Panc1 (cell line): Measurements from ENCODE around the gene FAM83C. TPM values are rescaled to one million over a fixed set of nuclear protein-coding genes. Genes with fewer than 3 reads are reported as not detected.

Source experiments
- ATAC-seq: fragments of 200-7000 bp; cut with Tn5 transposase; 2 replicates; pipeline ENCODE4 v1.9.1; 2020; ENCODE audit warnings: mild to moderate bottlenecking, moderate library complexity
- BruUV-seq: library from RNA; stranded (reverse); fragments of 400-500 nt; replicated peaks from 2 replicates; lab custom pipeline; 2021; lab: Mats Ljungman, UMichigan
- CTCF ChIA-PET: fragments of 300-600 bp; sonication (Branson Sonifier 250); formaldehyde crosslinking; loops from one replicate; lab custom pipeline; 2022; ENCODE audit warnings: antibody characterized with exemption; lab: Charles Lee
- POLR2A ChIA-PET: fragments of 300-600 bp; sonication (Branson Sonifier 250); formaldehyde crosslinking; loops from one replicate; lab custom pipeline; 2022; ENCODE audit warnings: antibody characterized with exemption; lab: Charles Lee
- DNase-seq: peaks from one replicate; pipeline ENCODE4 v3.0.0-alpha.2; 2010; ENCODE audit warnings: low read depth, low spot score
- H3K27ac ChIP-seq: 2 replicates; pipeline ENCODE4 v1.5.1; 2011; ENCODE audit warnings: mild to moderate bottlenecking, low read length, inconsistent platforms
- H3K27me3 ChIP-seq: fragments of 200-500 bp; sonication (Bioruptor generic); 2 replicates; pipeline ENCODE4 v1.6.0; 2014; ENCODE audit warnings: low read length, inconsistent platforms; ENCODE audit not compliant: control insufficient read depth, insufficient read depth
- H3K36me3 ChIP-seq: fragments of 200-500 bp; sonication (Bioruptor generic); 2 replicates; pipeline ENCODE4 v1.5.1; 2014; ENCODE audit warnings: inconsistent platforms, mild to moderate bottlenecking, low read length, moderate library complexity; ENCODE audit not compliant: control insufficient read depth, insufficient read depth
- H3K4me1 ChIP-seq: 2 replicates; pipeline ENCODE4 v1.5.1; 2011; ENCODE audit warnings: inconsistent platforms, mild to moderate bottlenecking, low read length, moderate library complexity; ENCODE audit not compliant: control insufficient read depth, insufficient read depth
- H3K4me3 ChIP-seq, 2 experiments: 2 replicates each; pipeline ENCODE4 v1.5.1; 2011 to 2012; ENCODE audit warnings: low read depth in 2 of 2, low read length in 2 of 2, mild to moderate bottlenecking in 2 of 2, inconsistent platforms in 1 of 2, moderate library complexity in 1 of 2
- H3K9me3 ChIP-seq: fragments of 200-500 bp; sonication (Bioruptor generic); 2 replicates; pipeline ENCODE4 v1.5.1; 2014; ENCODE audit warnings: low read depth, mild to moderate bottlenecking, inconsistent platforms, low read length, moderate library complexity; ENCODE audit not compliant: control insufficient read depth, insufficient read depth
- CTCF ChIP-seq: fragments of 450-650 bp; IDR thresholded peaks from 2 replicates; pipeline ENCODE4 v1.5.1; 2017; ENCODE audit warnings: mild to moderate bottlenecking
- SIN3A ChIP-seq: IDR thresholded peaks from 2 replicates; pipeline ENCODE4 v1.6.1; 2012; ENCODE audit warnings: low read depth, mild to moderate bottlenecking, low read length, moderate library complexity, borderline replicate concordance; ENCODE audit not compliant: insufficient read depth
- TCF7L2 ChIP-seq: IDR thresholded peaks from 2 replicates; pipeline ENCODE4 v1.6.1; 2011; ENCODE audit warnings: mild to moderate bottlenecking, low read depth, low read length, inconsistent platforms
- in situ Hi-C: cut with HindIII; loops from 2 replicates; pipeline ENCODE4 v1.10.0; 2016; ENCODE audit warnings: low sequenced_read_pairs, low pct_unique_long_range_greater_than_20kb
- intact Hi-C: fragments of 100-400 bp; cut with micrococcal nuclease; formaldehyde crosslinking; loops from one replicate; pipeline ENCODE4 v1.10.0; 2022; ENCODE audit not compliant: unreplicated experiment
- total RNA-seq: library from RNA; stranded (reverse); gene quantifications from one replicate; pipeline ENCODE4 v1.2.1, GENCODE V29; 2021; ENCODE audit not compliant: unreplicated experiment
- TF ChIP-seq, protein P1 (sequence below), 2 experiments: IDR thresholded peaks; 2 replicates each; pipeline ENCODE4 v1.6.1; 2011 to 2012; ENCODE audit warnings: low read depth in 2 of 2, control low read depth in 1 of 2, low read length in 1 of 2, mild to moderate bottlenecking in 1 of 2, moderate library complexity in 1 of 2; ENCODE audit not compliant: insufficient read depth in 1 of 2

FAM83C gene
- total RNA-seq, 1 experiment from 2014 or later, result not detected

- H3K27ac ChIP-seq, result peak overlapping the region; percentile 97
- intact Hi-C loops, result loop anchor here (5.0 kb wide), 1 partner anchor 143 kb away; no protein-coding TSS in a partner anchor
- no peaks in the 10 kb centered on the region; the same call in 1 of the 2 replicates for H3K36me3 ChIP-seq
- DNase-seq (peak; percentile 91), ATAC-seq (peak; percentile 63)
- ChIA-PET POLR2A (interaction anchor here (0.5 to 1.0 kb wide), 4 partner anchors 15 to 135 kb away, joined by 3 to 5 read pairs (median 3); partner anchors contain the start of gene EIF6), CTCF (interaction anchor here (0.7 to 2.2 kb wide), 7 partner anchors 16 to 159 kb away, joined by 3 to 10 read pairs (median 4); partner anchors contain the start of gene MMP24OS)
- H3K4me3 ChIP-seq, result no peak overlapping the region
- peaks cover 71% of the 10 kb centered on the region for H3K4me1 ChIP-seq
- in situ Hi-C loops, result no loop called here
- TF ChIP-seq CTCF (peak; percentile 96), TCF7L2 (no peak)
- no peaks in the 10 kb centered on the region for H3K9me3 ChIP-seq
- no peaks in the 10 kb centered on the region for H3K27me3 ChIP-seq
- BruUV-seq, result no TSS peak
These were observed 11.7 kb upstream of the FAM83C start for GRCh38 chr20:35303735-35304491.

DNA sequence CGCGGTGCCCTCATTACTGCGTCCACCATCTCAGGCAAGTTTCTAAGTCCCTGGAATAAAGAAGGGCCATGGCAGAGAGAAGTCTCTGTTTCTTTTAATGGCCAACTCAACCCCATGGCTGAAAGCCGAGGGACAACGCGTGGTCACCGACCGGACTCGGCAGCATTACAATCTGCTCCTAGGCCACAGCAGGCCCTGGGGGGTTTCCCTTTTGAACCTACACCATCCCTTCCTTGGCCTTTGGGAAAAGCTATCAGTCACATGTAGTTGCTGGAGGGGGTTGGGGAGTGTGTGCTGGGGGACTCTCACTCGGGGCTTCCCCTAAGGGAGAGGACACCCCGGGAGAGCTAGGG lies 11.1 kb upstream of the FAM83C start:
- Histone ChIP-seq H3K27ac (peak overlapping the region; percentile 97), H3K4me1 (peaks cover 69% of the 10 kb centered on the region), H3K4me3 (no peak overlapping the region), H3K36me3 (no peaks in the 10 kb centered on the region; the same call in 1 of the 2 replicates), H3K27me3 (no peaks in the 10 kb centered on the region), H3K9me3 (no peaks in the 10 kb centered on the region)
- BruUV-seq, result TSS peak; percentile 43
- in situ Hi-C loops (no loop called here), intact Hi-C loops (loop anchor here (5.0 kb wide), 1 partner anchor 144 kb away; no protein-coding TSS in a partner anchor)
- DNase-seq (no peak), ATAC-seq (no peak)
- POLR2A ChIA-PET, result interaction anchor here (0.5 to 0.8 kb wide), 3 partner anchors 18 to 135 kb away, joined by 3 to 5 read pairs (median 3); partner anchors contain the start of gene EIF6
- TF ChIP-seq, protein P1, sequence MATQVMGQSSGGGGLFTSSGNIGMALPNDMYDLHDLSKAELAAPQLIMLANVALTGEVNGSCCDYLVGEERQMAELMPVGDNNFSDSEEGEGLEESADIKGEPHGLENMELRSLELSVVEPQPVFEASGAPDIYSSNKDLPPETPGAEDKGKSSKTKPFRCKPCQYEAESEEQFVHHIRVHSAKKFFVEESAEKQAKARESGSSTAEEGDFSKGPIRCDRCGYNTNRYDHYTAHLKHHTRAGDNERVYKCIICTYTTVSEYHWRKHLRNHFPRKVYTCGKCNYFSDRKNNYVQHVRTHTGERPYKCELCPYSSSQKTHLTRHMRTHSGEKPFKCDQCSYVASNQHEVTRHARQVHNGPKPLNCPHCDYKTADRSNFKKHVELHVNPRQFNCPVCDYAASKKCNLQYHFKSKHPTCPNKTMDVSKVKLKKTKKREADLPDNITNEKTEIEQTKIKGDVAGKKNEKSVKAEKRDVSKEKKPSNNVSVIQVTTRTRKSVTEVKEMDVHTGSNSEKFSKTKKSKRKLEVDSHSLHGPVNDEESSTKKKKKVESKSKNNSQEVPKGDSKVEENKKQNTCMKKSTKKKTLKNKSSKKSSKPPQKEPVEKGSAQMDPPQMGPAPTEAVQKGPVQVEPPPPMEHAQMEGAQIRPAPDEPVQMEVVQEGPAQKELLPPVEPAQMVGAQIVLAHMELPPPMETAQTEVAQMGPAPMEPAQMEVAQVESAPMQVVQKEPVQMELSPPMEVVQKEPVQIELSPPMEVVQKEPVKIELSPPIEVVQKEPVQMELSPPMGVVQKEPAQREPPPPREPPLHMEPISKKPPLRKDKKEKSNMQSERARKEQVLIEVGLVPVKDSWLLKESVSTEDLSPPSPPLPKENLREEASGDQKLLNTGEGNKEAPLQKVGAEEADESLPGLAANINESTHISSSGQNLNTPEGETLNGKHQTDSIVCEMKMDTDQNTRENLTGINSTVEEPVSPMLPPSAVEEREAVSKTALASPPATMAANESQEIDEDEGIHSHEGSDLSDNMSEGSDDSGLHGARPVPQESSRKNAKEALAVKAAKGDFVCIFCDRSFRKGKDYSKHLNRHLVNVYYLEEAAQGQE (IDR thresholded peaks at IDR 0.05; ENCODE audit: insufficient read depth in 1 of 2, low read depth in 2 of 2, low read length in 1 of 2), result no peak
- no peak for TF ChIP-seq TCF7L2
- TF ChIP-seq SIN3A, result no peak
- TF ChIP-seq CTCF, result no peak
- CTCF ChIA-PET, result interaction anchor here (0.7 to 2.2 kb wide), 4 partner anchors 26 to 159 kb away, joined by 4 to 10 read pairs (median 6); no protein-coding TSS in a partner anchor
